GM21360 (cell line): ENCODE measurements around the gene NANOGP8.
"Not testable (repeated sequence)": the region's sequence is repeated elsewhere in the genome, so short reads cannot be mapped to it uniquely, and the experiment has no call there.

ENCODE experiments used
- ATAC-seq: cut with Tn5 transposase; IDR thresholded peaks from one replicate; pipeline ENCODE4 v1.9.1; 2021; ENCODE audit warnings: mild to moderate bottlenecking, moderate library complexity; ENCODE audit not compliant: unreplicated experiment

Gene NANOGP8, protein sequence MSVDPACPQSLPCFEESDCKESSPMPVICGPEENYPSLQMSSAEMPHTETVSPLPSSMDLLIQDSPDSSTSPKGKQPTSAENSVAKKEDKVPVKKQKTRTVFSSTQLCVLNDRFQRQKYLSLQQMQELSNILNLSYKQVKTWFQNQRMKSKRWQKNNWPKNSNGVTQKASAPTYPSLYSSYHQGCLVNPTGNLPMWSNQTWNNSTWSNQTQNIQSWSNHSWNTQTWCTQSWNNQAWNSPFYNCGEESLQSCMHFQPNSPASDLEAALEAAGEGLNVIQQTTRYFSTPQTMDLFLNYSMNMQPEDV

GRCh38 chr15:35085176-35085919, at the start of gene NANOGP8:
Gene NANOGP8, minus strand, starts transcription at chr15:35085295. Its CDS starts 185 bp downstream, at chr15:35085110.
- ATAC-seq = not testable (repeated sequence)

- no peak for ATAC-seq
Observed at GRCh38 chr15:35134299-35134698, 49.2 kb upstream of the NANOGP8 start.

- no peak for ATAC-seq
Observed at GRCh38 chr15:35130245-35130644, 45.1 kb upstream of the NANOGP8 start.

DNA sequence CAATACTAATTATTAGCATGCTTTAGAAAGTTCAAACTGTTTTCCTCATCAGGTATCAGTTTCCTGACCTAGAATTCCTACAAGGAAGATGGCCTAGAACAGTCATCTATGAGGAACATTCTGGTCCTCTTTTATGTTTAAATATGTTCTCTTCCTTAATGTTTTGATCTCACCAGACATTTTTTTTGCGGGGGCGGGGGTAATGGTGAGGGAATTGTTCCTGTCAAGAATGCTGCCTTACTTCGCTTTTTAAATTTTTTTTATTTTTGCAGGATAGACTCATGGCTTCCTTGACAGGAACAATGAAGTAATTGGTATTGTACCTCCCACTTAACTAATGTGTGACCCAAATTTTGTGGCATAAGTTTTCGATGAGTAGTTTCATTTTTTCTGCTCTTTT, 44.3 kb upstream of the NANOGP8 start:
- no peak for ATAC-seq

DNA sequence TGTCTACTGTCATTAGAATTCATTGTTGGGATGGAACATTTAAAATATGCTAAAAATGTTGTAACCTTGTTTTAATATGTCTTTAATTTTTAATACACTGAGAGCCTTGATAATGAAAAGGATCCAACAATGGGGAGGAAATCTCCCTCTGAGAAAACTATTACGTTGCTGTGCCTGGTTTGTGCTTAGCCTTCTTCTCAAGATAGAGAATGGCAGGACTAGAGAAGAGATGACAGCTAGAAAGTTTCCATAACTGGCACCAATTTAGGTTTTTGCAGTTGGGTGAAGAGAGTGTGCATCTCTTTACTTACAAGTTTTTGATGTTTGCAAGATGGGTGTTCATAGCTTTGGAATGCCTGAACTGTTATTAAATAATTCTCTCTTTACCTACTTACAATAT, 42.6 kb upstream of the NANOGP8 start:
- no peak for ATAC-seq

- no peak for ATAC-seq
Observed at GRCh38 chr15:35126236-35126635, 41.1 kb upstream of the NANOGP8 start.

GRCh38 chr15:35123743-35124142, 38.6 kb upstream of the NANOGP8 start:
- ATAC-seq = no peak

- ATAC-seq = no peak
Observed at GRCh38 chr15:35121611-35122359, 36.7 kb upstream of the NANOGP8 start.

GRCh38 chr15:35120173-35120572, 35.1 kb upstream of the NANOGP8 start:
- ATAC-seq = no peak

DNA sequence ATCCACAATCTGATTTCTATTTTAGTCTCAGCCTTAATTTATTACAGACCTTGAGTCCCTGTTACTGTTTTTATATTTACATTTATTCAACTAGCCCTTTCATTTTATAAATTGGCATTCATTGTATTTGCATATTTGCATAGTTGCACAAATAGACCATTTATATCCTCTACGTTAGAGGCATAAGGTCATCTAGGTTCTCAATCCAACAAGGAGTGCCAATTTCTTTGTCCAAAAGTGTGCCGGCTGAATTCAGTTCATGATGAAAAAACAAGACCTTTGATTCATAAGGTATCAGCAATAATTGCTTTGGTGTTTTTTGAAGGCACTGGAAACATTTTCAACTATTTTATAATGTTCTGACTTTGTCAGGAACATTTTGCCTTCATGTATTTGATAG, 33.9 kb upstream of the NANOGP8 start:
- ATAC-seq = no peak

GRCh38 chr15:35117543-35118265, 32.6 kb upstream of the NANOGP8 start:
- ATAC-seq = no peak

GRCh38 chr15:35115155-35115725, 30.1 kb upstream of the NANOGP8 start:
- ATAC-seq = no peak

GRCh38 chr15:35112346-35112745, 27.3 kb upstream of the NANOGP8 start:
- no peak for ATAC-seq

GRCh38 chr15:35111861-35112260, 26.8 kb upstream of the NANOGP8 start:
- ATAC-seq = no peak

GRCh38 chr15:35108453-35108852, 23.4 kb upstream of the NANOGP8 start:
- no peak for ATAC-seq

DNA sequence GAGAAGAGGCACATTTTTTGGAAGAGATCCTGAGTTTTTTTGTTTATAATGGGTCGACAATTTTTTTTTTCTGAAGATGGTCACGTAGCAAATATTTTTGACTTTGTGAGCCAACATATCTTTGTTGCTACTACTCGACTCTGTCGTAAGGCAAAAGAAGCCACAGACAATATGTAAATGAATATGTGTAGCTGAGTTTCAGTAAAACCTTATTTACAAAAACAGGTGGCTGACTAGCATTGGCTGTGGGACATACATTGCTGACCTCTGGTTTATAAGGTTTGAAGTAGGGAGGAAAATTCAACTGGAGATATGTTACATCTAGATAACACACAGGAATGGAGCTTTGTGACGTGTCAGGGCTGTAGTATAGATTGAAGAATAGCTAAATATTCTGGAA, 22.5 kb upstream of the NANOGP8 start:
- no peak for ATAC-seq

- ATAC-seq = no peak
Observed at GRCh38 chr15:35107122-35107521, 22.0 kb upstream of the NANOGP8 start.

DNA sequence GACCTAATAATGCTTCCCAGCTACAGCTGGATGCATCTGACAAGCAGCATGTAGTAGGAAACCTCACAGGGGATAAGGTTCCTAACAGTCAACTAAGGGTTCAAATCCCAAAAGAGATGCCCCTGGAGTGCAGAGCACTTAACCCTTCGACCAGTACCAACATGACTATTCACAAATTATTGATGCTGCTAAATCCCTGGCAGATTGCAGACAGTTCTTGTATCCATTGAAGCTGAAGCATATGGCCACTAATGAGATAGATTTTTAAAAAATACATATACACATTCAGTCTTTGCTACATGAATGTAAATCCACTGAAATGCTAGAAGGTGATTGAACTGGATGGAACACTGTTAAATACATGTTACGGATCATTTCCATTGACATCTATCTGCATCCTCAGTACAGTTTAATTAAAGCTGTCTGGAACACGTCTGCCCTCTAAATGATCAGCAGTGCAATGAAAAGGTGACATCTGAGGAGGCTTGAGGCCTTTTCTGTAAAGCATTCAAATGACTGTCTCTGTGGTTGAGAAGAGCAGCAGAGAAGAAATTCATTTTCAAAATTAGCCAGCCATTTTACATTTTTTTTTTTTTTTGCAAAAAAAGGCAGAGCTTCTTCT, 19.5 kb upstream of the NANOGP8 start:
- ATAC-seq = no peak

- no peak for ATAC-seq
Observed at GRCh38 chr15:35102186-35102585, 17.1 kb upstream of the NANOGP8 start.

GRCh38 chr15:35101335-35101734, 16.2 kb upstream of the NANOGP8 start:
- no peak for ATAC-seq
